ENCODE results near the gene COMMD6. TPM values are rescaled to one million over a fixed set of nuclear protein-coding genes. Genes with fewer than 3 reads are reported as not detected.

The COMMD6 gene
- total RNA-seq, 1 donor from 2014 or later = 209 TPM

DNA sequence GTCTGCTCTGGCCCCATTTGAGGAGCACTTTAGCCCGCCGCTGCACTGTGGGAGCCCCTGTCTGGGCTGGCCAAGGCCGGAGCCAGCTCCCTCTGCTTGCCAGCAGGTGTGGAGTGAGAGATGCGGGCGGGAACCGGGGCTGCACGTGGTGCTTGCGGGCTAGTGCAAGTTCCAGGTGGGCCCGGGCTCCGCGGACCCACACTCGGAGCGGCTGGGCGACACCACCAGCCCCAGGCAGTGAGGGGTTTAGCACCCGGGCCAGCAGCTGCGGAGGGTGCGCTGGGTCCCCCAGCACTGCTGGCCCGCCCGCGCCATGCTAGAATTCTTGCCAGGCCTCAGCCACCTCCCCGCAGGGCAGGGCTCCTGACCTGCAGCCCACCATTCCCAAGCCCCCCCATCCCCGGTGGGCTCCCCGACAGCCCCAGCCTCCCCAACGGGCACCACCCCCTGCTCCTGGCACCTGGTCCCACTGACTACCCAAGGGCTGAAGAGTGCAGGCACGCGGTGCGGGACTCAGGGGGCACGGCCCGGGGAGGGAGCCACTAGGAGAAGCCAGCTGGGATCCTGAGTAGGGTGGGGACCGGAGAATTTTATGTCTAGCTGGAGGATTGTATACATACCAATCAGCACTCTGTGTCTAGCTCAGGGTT lies 19.1 kb downstream of the COMMD6 start:
- FAIRE-seq (no peak), DNase-seq (ENCODE audit: low read depth) (no peak)
- peaks cover 4% of the 10 kb centered on the region for H3K9me3 Mint-ChIP-seq (ENCODE audit: unreplicated experiment)
- no peak overlapping the region for H3K27ac Mint-ChIP-seq (ENCODE audit: unreplicated experiment)
- Histone ChIP-seq H3K79me2 (ENCODE audit: insufficient read depth, low read length) (no peaks in the 10 kb centered on the region), H3K4me3 (ENCODE audit: insufficient read depth, low read depth, low read length) (no peak overlapping the region), H3K4me1 (ENCODE audit: insufficient read depth, low read length) (no peaks in the 10 kb centered on the region), H3K9me3 (ENCODE audit: insufficient read depth, low read depth, low read length) (no peaks in the 10 kb centered on the region), H3K27me3 (ENCODE audit: insufficient read depth, low read length) (no peaks in the 10 kb centered on the region), H3K9ac (ENCODE audit: low read length) (no peak overlapping the region), H4K20me1 (ENCODE audit: insufficient read depth, low read length) (no peaks in the 10 kb centered on the region), H3K36me3 (ENCODE audit: insufficient read depth, low read length) (no peaks in the 10 kb centered on the region), H2AFZ (ENCODE audit: low read depth, low read length) (no peak overlapping the region), H3K4me2 (ENCODE audit: low read length) (no peak overlapping the region), H3K27ac (ENCODE audit: low read depth, low read length) (no peak overlapping the region)
- peaks cover 9% of the 10 kb centered on the region for H3K4me1 Mint-ChIP-seq (ENCODE audit: low read depth, unreplicated experiment)
- no peaks in the 10 kb centered on the region for H3K27me3 Mint-ChIP-seq (ENCODE audit: low read depth, unreplicated experiment)
- TF ChIP-seq CTCF (IDR thresholded peaks at IDR 0.05; ENCODE audit: insufficient read depth, low read depth, low read length) (no peak), EZH2 (IDR thresholded peaks at IDR 0.05; ENCODE audit: insufficient read depth, low read length) (no peak)
- H3K4me3 Mint-ChIP-seq (ENCODE audit: unreplicated experiment) = no peak overlapping the region
- no peaks in the 10 kb centered on the region for H3K36me3 Mint-ChIP-seq (ENCODE audit: low read depth, unreplicated experiment)

DNA sequence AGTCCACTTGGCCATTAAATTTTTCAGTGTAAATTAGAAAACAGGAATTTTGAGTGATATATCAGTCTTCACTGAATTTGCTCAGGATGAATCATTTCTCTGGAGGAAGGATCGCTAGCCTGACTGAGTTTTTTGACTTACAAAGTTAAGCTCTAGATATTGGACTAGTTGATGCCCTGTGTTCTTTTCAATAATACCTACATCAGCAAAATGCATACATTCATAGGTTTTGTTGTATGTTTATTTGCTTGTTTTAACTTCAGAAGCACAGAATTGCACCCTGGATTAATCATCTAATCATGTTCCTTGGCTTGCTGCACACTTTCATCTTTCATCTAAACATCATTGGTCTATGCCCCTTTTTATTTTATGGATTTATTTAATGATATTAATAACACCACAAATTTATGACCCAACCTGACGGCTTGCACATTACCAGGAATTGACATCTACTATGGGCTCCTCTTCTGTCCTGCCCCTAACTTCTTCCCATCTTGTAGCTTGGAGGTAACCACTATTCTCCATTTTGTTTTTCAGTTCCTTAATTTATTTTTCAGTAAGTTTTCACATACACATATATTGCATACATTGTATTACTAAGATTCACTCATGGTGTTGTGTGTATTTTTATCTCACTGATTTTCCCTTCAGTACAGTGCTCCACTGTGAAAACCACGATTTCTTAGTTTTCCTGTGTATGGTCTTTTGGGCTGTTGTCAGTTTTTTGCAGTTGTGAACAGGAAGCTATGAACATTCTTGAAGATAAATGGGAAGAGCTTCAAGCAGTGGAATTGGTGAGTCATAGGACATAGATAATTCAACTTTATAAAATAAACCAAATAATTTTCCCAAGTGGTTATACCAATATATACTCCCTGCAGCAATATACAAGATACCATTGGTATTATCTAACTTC lies 23.3 kb downstream of the COMMD6 start:
- no peak overlapping the region for H3K9ac ChIP-seq (ENCODE audit: low read length)
- no peak for TF ChIP-seq EZH2 (IDR thresholded peaks at IDR 0.05; ENCODE audit: insufficient read depth, low read length)
- TF ChIP-seq CTCF (IDR thresholded peaks at IDR 0.05; ENCODE audit: insufficient read depth, low read depth, low read length) = no peak
- no peak overlapping the region for H3K27ac Mint-ChIP-seq (ENCODE audit: unreplicated experiment)
- no peak overlapping the region for H3K4me3 ChIP-seq (ENCODE audit: insufficient read depth, low read depth, low read length)
- no peaks in the 10 kb centered on the region for H3K79me2 ChIP-seq (ENCODE audit: insufficient read depth, low read length)
- H3K4me3 Mint-ChIP-seq (ENCODE audit: unreplicated experiment) = no peak overlapping the region
- peaks cover 16% of the 10 kb centered on the region for H3K4me1 Mint-ChIP-seq (ENCODE audit: low read depth, unreplicated experiment)
- H3K36me3 ChIP-seq (ENCODE audit: insufficient read depth, low read length) = no peaks in the 10 kb centered on the region
- H3K4me1 ChIP-seq (ENCODE audit: insufficient read depth, low read length) = no peaks in the 10 kb centered on the region
- no peaks in the 10 kb centered on the region for H3K9me3 ChIP-seq (ENCODE audit: insufficient read depth, low read depth, low read length)
- peaks cover 3% of the 10 kb centered on the region for H3K9me3 Mint-ChIP-seq (ENCODE audit: unreplicated experiment)
- no peak overlapping the region for H3K4me2 ChIP-seq (ENCODE audit: low read length)
- H3K27me3 ChIP-seq (ENCODE audit: insufficient read depth, low read length) = no peaks in the 10 kb centered on the region
- no peak overlapping the region for H3K27ac ChIP-seq (ENCODE audit: low read depth, low read length)
- H2AFZ ChIP-seq (ENCODE audit: low read depth, low read length) = no peak overlapping the region
- H4K20me1 ChIP-seq (ENCODE audit: insufficient read depth, low read length) = no peaks in the 10 kb centered on the region
- FAIRE-seq (no peak), DNase-seq (ENCODE audit: low read depth) (peak; percentile 29)
- H3K27me3 Mint-ChIP-seq (ENCODE audit: low read depth, unreplicated experiment) = no peaks in the 10 kb centered on the region
- no peaks in the 10 kb centered on the region for H3K36me3 Mint-ChIP-seq (ENCODE audit: low read depth, unreplicated experiment)
